HG03457 (cell line): ENCODE measurements around the gene SVIL.
"Not testable (repeated sequence)": the region's sequence is repeated elsewhere in the genome, so short reads cannot be mapped to it uniquely, and the experiment has no call there.

ENCODE experiments used
- ATAC-seq: cut with Tn5 transposase; IDR thresholded peaks from one replicate; pipeline ENCODE4 v1.9.1; 2021; ENCODE audit warnings: moderate number of reproducible peaks; ENCODE audit not compliant: unreplicated experiment

SVIL gene

DNA sequence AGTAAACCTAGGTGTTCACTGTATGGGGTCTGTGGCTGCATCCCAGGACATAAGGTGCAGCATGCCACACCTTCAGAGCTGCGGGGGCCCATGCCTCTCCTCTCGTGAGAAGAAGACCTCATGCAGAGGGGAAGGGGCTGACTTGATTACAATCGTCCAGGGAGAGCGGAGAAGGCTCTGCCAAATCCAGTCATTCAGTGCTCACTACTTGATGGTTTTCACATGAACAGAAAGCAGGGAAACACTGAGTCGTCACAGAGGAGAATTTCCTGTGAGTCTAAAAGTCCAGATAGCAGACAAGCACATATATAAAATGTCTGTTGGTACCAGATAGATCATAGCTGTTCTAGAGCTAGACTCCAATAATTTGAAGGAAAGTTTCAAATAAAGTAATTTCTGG is 52.0 kb downstream of the SVIL start:
- not testable (repeated sequence) for ATAC-seq

DNA sequence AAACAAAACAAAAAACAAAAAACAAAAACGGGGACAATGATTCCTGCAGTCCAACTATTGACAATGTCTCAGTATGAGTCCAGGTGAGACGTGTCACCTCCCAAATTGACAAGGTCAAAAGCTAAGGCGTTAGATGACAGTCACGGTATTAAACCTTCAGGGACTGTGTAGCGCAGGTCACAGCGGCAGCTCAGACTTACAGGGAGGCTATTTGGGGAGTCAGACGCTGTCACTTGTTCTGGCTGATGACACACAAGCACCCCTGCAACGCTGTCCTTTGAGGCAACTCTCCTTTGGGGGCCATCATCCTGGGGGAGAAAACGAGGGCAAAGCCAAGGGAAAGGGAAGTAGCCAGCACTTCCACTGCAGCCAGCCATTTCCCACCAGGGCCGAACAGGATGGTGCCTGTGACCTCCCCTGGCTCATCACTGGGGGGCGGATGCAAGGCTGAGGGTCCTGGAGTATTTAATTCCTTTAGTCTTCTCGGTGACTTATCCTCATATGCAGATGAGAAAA is 55.3 kb downstream of the SVIL start:
- ATAC-seq, result no peak

DNA sequence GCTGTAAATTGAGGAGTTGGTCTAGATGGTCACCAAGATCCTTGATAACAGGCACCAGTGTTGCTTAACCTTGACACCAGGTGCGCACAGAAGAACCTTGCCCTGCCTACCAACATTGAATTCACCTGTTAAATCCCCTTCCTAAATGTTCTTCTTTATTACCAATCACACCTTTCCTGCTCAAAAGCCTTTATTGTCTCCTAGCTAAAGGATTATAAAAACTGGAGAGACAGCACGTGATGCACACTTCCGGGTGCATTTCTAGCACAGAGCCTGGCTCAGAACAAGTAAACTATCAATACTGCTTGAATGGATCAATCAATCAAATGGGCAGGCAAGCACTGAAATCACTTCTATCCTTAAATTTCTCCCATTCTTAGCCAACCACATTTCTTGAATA is 56.3 kb downstream of the SVIL start:
- ATAC-seq, result no peak

DNA sequence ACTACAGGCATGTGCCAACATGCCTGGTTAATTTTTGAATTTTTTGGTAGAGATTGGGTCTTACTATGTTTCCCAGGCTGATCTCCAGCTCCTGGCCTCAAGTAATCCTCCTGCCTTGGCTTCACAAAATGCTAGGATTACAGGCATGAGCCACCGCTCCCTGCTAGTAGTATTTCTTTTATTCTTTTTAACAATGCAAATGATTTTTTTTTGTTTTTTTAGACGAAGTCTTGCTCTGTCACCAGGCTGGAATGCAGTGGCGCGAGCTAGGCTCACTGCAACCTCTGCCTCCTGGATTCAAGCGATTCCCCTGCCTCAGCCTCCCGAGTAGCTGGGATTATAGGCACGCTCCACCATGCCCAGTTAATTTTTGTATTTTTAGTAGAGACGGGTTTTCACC is 58.1 kb downstream of the SVIL start:
- ATAC-seq, result no peak

DNA sequence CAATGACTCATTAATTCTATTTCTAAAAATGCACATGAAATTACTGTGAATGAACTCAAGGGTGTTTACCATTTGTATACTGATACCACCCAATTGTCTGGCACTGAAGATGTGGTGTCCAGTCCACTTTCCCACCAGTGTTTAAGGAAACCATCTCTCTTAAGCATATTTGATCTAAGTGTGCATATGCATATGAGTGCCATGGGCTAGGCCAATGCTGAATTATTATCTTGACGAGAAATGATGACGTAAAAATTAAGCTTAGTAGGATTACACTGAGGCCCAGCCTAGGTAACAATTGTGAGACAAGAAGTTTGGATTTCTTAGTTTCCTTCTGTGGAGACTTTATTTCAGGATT is 59.7 kb downstream of the SVIL start:
- ATAC-seq, result no peak

DNA sequence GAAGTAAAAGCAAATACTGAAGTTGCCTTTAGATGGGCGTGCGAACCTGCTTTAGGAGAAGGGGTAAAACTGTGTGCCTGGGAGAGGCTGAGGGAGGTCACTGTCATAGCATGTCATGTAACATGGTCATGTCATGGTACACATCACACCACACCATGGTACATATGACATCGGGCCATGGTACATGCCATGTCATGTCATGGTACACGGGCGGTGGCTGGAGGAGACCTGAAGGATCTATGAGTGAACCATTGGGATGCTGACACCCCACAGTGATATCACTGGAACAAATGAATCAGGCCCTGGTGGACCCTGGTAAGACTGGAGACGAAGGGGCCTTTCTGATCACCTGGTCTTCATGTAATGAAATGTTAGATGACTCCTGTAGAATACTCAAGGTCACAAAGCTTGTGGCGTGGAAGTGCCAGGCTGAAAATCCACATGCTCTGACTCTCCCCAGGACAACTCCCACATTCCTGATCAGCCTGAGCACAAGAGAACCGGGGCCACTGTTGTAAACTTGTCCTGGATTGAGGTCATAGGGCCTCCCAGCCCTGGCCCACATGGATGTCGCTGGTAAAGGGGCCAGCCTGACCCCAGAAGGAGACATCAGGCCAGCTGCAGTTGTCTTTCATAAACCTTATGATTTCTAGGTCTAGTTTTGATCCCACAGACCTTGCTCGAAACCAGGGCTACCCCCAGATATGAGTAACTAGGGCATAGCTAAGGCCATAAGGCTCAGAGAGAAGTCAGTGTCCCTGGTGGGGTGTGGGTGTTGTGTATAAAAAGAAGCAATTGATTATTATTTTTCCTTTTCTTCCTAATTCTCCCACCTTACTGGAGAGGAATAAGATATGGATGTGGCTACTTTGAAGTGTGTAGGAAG is 60.3 kb downstream of the SVIL start:
- not testable (repeated sequence) for ATAC-seq

DNA sequence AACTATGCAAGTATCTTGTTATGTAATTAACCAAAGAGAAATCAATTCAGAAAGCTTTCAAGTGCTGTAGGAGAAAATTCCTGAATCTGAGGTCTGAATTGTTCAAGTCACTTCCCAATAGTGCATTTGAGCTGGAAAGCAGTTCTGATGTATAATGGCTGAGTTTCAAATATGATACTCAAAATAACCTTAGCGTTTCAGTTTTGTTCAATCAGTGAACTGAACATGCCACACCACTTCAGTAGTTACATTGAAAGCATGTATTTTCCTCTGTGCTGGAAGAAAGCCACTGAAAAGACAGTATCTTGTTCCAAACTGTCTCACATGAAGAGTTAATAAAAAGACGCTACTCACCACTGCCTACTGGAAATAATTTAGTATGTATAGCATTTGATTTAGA is 64.5 kb downstream of the SVIL start:
- not testable (repeated sequence) for ATAC-seq

DNA sequence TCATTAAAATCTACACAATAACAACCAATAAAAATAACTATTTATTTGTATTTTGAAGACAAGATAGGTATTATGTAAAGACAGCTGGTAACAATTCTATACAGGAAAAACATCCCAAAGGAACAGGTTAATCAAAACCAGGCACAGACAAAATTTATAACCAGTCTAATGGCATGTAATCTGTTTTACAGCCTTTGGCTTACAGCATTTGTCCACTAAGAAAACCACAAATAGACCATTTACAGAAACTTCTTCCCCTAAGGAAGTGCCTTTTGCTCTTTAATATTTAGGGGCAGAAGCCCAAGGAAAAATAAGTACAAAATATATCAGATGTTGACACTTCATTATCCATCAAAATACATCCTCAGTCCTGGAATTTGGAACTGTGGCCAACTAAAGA is 65.0 kb downstream of the SVIL start:
- no peak for ATAC-seq

DNA sequence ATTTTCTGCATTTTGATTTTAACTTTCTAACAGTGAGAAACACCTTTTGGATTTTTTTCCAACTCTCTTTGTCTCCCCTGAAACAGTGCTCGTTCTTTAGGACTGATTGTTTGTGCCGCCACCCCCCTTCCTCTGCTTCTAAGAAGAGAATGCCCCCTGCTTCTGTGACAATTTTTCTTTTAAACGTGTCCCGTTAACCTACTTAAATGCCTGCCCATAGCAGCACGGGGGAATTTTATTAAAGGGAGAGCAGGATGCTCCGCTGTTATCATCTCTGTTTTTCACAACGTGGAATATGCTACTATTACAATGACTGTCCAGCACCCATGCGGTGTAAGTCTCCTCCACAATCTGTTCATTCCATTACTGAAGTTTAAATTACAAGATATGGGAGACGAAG is 67.8 kb downstream of the SVIL start:
- no peak for ATAC-seq

DNA sequence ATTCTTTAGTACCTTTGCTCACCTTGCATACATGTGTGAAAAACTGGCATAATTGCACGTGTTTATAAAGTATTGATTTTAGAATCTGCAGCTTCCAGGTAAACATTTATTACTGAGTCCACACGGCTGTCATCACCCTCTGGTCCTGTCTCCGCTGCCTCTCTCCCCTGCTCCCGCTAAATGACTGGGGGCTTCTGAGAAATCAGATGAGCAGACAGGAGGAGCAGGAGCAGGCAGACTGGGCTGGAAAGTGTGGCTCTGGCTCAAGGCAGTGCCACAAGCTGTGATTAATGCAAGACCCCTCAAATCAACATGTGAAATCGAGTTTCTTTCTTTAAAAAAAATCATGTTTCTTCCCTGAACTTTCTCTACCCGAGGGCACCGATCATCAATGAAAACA is 68.6 kb downstream of the SVIL start:
- ATAC-seq, result not testable (repeated sequence)

DNA sequence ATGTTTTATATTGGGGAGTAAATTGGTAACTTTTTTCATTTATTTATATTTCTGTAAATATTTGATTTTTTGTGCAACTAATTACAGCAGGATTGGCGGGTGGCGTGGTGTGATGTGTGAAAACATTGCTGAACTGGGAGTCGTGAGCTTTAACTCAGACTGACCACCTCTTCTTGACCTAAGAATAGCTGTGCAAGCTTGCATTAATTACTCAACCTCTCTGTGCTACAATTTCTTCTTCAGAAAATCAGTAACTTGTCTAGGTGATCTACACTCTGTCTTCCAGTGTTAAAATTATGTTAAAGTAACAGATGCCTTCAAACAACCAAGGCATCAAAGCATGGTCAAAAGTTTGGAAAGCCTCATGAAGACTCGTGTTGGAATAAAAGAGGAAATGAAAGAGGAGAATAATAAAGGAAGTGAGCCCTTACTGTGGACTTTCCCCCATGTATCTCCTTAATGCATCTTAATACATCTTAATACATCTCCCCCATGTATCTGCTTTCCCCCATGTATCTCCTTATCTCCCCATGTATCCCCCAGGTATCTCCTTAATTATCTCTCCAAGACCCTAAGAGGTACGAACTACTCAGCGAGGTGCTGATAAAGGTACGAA is 71.2 kb downstream of the SVIL start:
- no peak for ATAC-seq

DNA sequence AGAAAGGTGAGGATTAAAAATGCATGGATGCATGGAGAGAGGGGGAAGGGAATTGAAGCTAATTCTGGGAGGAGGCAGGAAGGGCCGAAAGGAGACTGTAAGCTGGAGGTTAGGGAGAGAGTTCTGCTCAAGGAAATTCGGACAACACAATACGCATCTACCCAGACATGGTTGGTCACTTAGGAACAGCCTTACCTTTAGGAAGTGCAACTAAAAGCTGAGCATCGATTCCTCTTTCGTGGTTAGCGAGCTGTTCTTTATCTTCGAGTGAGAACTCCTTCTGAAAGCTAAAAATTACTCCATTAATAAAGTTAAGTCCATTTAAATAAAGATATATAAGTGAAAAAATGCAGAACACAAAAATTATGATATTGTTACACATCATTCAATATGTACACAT is 71.8 kb downstream of the SVIL start:
- ATAC-seq, result peak; percentile 72

DNA sequence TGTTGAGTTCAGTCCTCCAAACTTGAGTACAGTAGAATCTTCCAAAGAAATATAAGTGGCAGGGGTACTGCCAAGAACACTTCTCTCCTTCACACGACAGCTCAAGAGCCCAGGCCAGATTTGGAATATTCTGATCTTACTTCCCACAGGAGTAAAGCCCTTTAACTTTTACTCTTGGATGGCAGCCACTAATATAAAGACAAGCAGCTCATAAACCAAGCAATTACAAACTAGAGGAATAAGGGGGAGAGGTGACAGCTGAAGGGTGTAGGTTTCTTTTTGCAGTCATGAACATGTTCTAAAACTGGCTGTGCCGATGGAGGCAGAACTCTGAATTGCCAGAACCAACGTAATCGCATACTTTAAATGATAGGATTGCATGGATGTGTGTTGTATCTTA is 74.8 kb downstream of the SVIL start:
- ATAC-seq, result no peak

DNA sequence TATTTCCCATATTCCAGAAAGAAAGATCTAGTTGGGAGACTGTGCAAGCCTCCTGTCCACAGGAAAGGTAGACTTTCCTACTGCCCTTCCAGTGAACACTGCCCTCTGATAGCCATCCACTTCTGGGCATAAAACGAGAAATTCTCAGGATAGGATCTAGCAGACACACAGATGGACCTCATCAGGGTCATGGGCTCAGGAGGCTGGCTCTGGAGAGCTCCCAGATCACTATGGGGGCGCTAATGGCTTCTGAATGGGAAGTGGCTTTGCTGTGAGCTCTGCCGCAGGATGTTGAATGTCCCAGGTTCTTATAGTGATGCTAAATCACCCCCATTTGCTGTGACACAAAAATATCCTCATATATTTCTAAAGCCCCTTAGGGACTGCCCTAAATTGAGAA is 77.1 kb downstream of the SVIL start:
- ATAC-seq, result no peak

DNA sequence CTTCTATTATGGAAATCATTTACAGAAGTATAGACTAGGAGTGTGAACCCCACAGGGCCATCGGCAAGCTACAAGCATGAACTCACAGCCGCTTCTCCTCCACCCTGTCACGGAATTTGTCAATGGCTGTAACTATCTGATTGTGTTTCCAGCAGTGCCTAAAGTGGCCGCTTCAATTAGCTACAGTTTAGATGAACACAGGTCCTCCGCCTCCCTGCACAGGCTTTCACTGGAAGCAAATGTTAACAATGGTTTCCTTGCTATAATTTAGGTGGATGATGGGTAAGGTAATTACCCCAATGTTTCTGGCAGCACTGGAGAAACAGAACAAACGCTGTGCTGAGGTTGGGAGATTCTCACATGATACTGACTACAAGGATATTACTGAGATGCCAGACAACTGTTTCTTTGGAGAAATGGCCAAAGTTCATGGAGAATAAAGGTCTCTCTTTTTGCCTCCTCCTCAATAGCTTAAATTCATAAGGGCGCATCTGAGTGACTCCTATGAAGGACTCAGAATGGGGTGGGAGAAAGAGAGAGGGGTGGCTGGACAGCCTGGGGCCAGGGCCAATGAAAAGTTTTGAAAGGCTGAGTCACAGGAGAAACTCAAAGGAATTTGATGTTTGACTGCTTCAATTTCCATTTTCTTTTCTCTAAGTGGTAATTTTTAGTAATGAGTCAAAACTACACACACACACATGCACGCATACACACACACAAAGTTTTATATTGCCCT is 78.9 kb downstream of the SVIL start:
- no peak for ATAC-seq

DNA sequence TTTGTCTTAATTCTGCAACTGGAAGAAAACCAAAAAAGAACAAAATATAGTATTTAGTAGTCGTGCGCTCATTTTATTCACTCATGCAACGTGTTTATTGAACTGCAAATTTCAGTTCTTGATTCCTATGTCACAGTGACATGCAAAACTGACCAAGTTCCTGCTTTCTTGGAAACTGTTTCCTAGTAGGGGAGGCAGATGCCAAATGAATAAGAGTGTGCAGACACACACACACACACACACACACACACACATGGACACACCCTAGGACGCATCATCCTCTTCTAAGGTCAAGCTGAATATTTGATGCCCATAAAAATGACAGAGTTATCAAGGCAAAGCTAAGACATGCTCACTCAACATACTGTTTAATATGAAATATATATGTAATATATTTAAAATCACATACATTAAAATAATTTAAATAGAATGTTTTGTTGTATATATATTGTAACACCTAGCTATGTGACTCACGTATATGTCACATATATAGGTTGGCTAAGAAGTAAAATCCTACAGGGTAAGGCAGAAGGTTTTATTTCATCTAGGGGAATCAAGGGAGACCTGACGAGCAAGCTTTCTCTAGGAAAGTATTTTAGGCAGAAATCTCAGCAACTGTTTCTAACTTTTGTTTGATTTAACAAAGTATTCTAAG is 79.6 kb downstream of the SVIL start:
- no peak for ATAC-seq

DNA sequence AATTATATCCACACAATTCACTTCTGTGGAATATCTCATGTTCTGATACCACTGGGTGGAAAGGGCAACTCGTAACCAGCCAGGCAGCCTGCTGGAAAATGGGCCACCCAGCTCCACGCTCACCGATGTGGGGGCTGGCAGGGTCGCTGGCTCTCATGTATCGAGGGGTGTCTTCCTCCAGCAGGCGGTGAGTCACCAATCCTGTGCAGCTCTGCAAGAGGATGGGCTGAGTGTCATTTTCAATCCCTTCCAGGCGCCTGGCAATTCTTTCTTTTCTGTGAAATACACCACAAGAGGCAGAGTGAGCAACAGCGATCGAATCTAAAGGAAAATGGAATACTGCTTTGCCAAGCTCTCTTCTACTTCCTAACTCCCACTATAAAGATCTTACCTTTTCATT is 80.1 kb downstream of the SVIL start:
- ATAC-seq, result no peak

DNA sequence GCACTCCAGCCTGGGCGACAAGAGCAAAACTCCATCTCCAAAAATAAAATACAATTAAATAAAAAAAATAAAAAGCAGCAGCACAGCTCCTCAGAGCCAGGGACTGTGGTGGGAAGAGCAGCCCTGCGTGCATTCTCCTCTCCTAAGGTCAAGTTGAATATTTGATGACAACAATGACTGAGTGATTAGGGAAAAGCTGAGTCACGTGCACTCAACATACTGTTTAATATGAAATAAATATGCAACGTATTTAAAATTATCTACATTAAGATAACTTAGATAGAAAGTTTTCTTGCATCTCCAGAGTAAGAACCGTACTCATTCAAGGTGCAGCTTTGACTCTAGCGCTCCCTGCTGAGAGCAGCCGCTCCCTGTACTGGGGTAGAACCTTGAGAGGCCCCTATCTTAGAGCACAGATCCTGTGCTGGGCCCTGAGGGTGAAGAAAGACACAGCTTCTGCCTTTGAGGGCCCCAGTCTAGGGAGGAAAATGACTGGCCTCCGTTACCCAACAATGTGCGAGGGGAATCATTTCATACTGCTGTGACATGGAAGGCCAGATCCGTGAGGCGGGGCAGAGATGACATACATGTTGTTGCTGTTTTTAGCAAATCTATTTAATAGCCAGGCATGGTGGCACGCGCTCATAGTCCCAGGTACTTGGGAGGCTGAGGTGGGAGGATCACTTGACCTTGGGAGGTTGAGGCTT is 81.1 kb downstream of the SVIL start:
- no peak for ATAC-seq

DNA sequence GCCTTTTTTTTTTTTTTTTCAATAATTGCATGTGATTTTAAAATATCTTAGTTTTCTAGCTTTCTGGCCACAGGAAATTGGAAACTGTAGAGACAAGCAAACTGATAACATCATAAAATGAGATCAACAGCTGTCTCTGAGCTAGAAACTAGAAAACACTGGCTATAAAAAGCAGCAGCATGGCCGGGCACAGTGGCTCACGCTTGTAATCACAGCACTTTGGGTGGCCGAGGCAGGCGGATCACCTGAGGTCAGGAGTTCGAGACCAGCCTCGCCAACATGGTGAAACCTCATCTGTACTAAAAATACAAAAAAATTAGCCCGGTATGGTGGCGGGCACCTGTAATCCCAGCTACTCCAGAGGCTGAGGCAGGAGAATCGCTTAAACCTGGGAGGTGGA is 81.7 kb downstream of the SVIL start:
- not testable (repeated sequence) for ATAC-seq

DNA sequence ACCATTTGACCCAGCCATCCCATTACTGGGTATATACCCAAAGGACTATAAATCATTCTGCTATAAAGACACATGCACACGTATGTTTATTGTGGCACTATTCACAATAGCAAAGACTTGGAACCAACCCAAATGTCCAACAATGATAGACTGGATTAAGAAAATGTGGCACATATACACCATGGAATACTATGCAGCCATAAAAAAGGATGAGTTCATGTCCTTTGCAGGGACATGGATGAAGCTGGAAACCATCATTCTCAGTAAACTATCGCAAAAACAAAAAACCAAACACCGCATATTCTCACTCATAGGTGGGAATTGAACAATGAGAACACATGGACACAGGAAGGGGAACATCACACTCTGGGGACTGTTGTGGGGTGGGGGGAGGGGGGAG is 85.3 kb downstream of the SVIL start:
- not testable (repeated sequence) for ATAC-seq
